Pancreas (tissue), 10 donors: ENCODE measurements around the gene ANKRD16. TPM values are rescaled to one million over a fixed set of nuclear protein-coding genes. Genes with fewer than 3 reads are reported as not detected.

ENCODE experiments used
- ATAC-seq, 4 donors: fragments of 200-7000 bp; cut with Tn5 transposase; one replicate each; pipeline versions ENCODE4 v1.8.0 to v1.9.1; 2020; ENCODE audit warnings: mild to moderate bottlenecking in 4 of 4, moderate library complexity in 4 of 4
- DNase-seq, 6 donors: peaks; one replicate each; pipeline ENCODE4 v3.0.0-alpha.2; 2020
- FAIRE-seq: peaks from 2 replicates; lab custom pipeline; 2012; peaks lifted over from hg19 to GRCh38; lab: Jason Lieb, UNC
- H3K27ac ChIP-seq, 4 donors: fragments of 200-600 bp; sonication (generic); 1 replicate in 3 of 4; 2 replicates in 1 of 4; pipeline versions ENCODE4 v1.5.0 to v1.8.0; 2020
- H3K27me3 ChIP-seq, 4 donors: fragments of 200-600 bp; one replicate each; pipeline ENCODE4 v1.8.0; 2021
- H3K36me3 ChIP-seq, 3 donors: fragments of 200-600 bp; sonication (generic) in 1 of 3; one replicate each; pipeline versions ENCODE4 v1.5.0 to v1.8.0; 2020 to 2021
- H3K4me1 ChIP-seq, 3 donors: fragments of 200-600 bp; one replicate each; pipeline ENCODE4 v1.8.0; 2021
- H3K4me3 ChIP-seq, 4 donors: fragments of 200-600 bp; sonication (generic) in 2 of 4; one replicate each; pipeline versions ENCODE4 v1.5.0 to v1.8.0; 2020 to 2021
- H3K9me3 ChIP-seq, 4 donors: fragments of 200-600 bp; one replicate each; pipeline ENCODE4 v1.8.0; 2021
- CTCF ChIP-seq, 4 donors: fragments of 200-600 bp; sonication (generic) in 3 of 4; IDR thresholded peaks; one replicate each; pipeline versions ENCODE4 v1.5.0 to v1.8.0; 2021; ENCODE audit warnings: antibody characterized with exemption in 4 of 4
- WGBS, 2 donors: extraction: QIAGEN DNeasy Blood & Tissue Kit; methylation state at CpG; one replicate each; pipeline ENCODE4 v1.1.7; 2013; 5-methylcytosine and 5-hydroxymethylcytosine counted together
- intact Hi-C, 3 donors: fragments of 100-400 bp; cut with DNase I; formaldehyde crosslinking; loops; one replicate each; pipeline versions ENCODE4 v1.11.1 to v1.14.2; 2022
- polyA plus RNA-seq, 2 donors: library from polyadenylated mRNA; stranded (reverse); fragments of 200-250 nt; gene quantifications; one replicate each; pipeline ENCODE4 v1.2.3, GENCODE V29; 2013
- total RNA-seq, 6 donors: library from RNA; stranded (reverse); fragmentation: NEBNext Ultra II Directional in 4 of 6; extraction: Animal tissue kit (Norgen Biotek cat#: 25700) in 4 of 6; gene quantifications; one replicate each; pipeline versions ENCODE4 v1.2.1 to v1.2.4, GENCODE V29; 2021 to 2023
- donor health status: healthy with polysubstance abuse.
- donor health status: DM: no; HTN: no; CAD: no; lungs with moderate emphysema.
- donor health status: DM: no; HTN: no; CAD: no.
- donor health status: control.
- donor health status: control.
- donor health status: Bipolar disorder and iron deficiency.
- donor health status: DM: yes; HTN: yes; CAD: no.
- donor health status: DM: no; HTN: no; CAD: no.
- donor health status: DM: no; HTN: no; CAD: no.
- donor health status: DM: yes; HTN: yes; CAD: no.

Gene ANKRD16
- total and polyA plus RNA-seq, 8 donors = 3.0 to 5.5 (median 4.6) TPM

DNA sequence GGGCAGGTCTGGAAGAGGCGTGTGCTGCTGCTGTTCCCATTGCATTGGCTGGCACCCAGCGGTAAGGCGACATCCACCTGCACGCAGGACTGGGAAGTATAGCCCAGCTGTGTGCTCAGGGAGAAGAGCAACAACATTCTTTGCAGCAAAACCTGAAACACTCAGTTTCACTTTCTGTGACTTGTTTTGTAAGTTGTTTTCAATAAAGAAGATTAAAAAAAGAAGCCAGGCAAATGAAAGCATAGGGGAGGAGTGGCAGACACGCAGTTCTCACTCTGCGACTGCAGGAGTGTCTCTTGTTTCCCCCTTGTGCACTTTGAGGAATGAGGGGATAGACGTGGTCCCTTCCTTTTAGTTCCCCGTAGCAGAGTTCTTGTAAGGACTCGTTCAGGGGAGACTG, 6.1 kb upstream of the ANKRD16 start:
- no peaks in the 10 kb centered on the region for H3K27me3 ChIP-seq
- ATAC-seq (no peak), FAIRE-seq (no peak), DNase-seq (no peak)
- TF ChIP-seq CTCF (IDR thresholded peaks at IDR 0.05) = no peak
- peaks cover 0 to 6% (median 0%) of the 10 kb centered on the region in 3 donors for H3K36me3 ChIP-seq
- no peaks in the 10 kb centered on the region for H3K9me3 ChIP-seq
- H3K4me1 ChIP-seq = peaks cover 0 to 18% (median 10%) of the 10 kb centered on the region in 3 donors
- H3K27ac ChIP-seq = no peak overlapping the region
- 85 to 91% methylated on average over 9 of the region's 9 CpGs for WGBS, 2 donors
- intact Hi-C loops = no loop called here
- H3K4me3 ChIP-seq = no peak overlapping the region

DNA sequence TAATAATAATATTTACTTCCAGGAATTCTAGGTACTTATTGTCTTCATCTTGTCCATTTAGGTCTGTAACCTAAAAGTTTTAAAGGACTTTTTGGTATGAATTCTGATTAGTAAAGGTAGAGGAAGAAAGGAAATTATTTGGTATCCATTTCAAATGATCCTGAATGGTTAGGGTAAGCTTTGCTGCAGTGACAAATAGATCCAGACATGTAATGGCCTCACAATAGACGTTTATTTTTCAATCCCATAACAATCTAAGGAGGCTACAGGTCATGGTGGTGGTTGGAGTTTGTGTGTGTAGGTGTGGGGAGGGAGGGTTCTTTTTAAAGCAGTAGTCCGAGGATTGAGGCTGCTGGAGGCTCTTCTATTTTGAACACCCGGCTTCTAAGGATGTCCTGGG, 5.7 kb upstream of the ANKRD16 start:
- intact Hi-C loops = no loop called here
- H3K27ac ChIP-seq = no peak overlapping the region
- H3K9me3 ChIP-seq = no peaks in the 10 kb centered on the region
- ATAC-seq (no peak), FAIRE-seq (no peak), DNase-seq (no peak)
- no peak overlapping the region for H3K4me3 ChIP-seq
- WGBS, 2 donors = 89% methylated on average over 3 of the region's 3 CpGs
- TF ChIP-seq CTCF (IDR thresholded peaks at IDR 0.05) = no peak
- peaks cover 0 to 19% (median 10%) of the 10 kb centered on the region in 3 donors for H3K4me1 ChIP-seq
- H3K27me3 ChIP-seq = no peaks in the 10 kb centered on the region
- H3K36me3 ChIP-seq = peaks cover 0 to 6% (median 0%) of the 10 kb centered on the region in 3 donors

DNA sequence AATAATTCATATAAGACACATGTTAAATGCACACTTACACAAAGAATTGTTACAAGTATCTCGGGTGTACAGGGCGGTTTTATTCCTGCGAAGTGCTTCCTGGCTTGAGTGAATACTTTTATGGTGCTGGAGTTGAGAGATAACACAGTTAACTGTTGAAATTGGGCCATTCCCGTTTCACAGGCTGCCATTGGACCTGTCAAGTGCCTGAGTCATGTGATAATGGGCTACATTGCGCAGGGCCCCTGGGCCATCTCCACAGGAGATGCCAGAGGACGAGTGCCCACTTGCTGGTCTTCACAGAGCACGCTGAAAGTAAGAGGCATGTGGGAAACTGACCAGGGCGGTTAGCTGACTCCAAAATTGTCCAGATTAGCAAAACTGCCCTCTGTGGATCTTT, 5.2 kb upstream of the ANKRD16 start:
- no peaks in the 10 kb centered on the region for H3K9me3 ChIP-seq
- peaks cover 0 to 6% (median 0%) of the 10 kb centered on the region in 3 donors for H3K36me3 ChIP-seq
- no peak for DNase-seq
- WGBS, 2 donors = 89 to 91% methylated on average over 8 of the region's 8 CpGs
- no peak overlapping the region for H3K27ac ChIP-seq
- H3K4me3 ChIP-seq = no peak overlapping the region
- no peak for FAIRE-seq
- TF ChIP-seq CTCF (IDR thresholded peaks at IDR 0.05) = no peak
- no peaks in the 10 kb centered on the region for H3K27me3 ChIP-seq
- intact Hi-C loops = no loop called here
- H3K4me1 ChIP-seq = peaks cover 0 to 19% (median 10%) of the 10 kb centered on the region in 3 donors
- ATAC-seq = no peak

GRCh38 chr10:5894403-5894802, 4.7 kb upstream of the ANKRD16 start:
- intact Hi-C loops = no loop called here
- FAIRE-seq = no peak
- H3K4me1 ChIP-seq = peaks cover 0 to 19% (median 10%) of the 10 kb centered on the region in 3 donors

More at GRCh38 chr10:5894403-5894802, 4.7 kb upstream of the ANKRD16 start:
- Histone ChIP-seq H3K36me3 (peaks cover 0 to 6% (median 0%) of the 10 kb centered on the region in 3 donors), H3K4me3 (no peak overlapping the region), H3K27me3 (no peaks in the 10 kb centered on the region), H3K27ac (no peak overlapping the region), H3K9me3 (no peaks in the 10 kb centered on the region)
- no peak for TF ChIP-seq CTCF (IDR thresholded peaks at IDR 0.05)
- 76 to 85% methylated on average over 4 of the region's 4 CpGs for WGBS, 2 donors
- no peak for ATAC-seq
- no peak for DNase-seq
